GM13976 (cell line): Measurements from ENCODE around the gene HOXD10.
A peak's percentile ranks its signal among the peaks of the same experiment; 100 is the strongest.

Experiments
- DNase-seq: peaks from one replicate; pipeline ENCODE4 v3.0.0; 2012; ENCODE audit warnings: low spot score
- in situ Hi-C: fragments of 300-500 bp; cut with MboI; formaldehyde crosslinking; loops from one replicate; pipeline ENCODE4 v1.12.0; 2022; ENCODE audit warnings: low sequenced_read_pairs, mixed read lengths, inconsistent platforms; ENCODE audit not compliant: unreplicated experiment
- TF ChIP-seq, protein P1 (sequence below): IDR thresholded peaks from 2 replicates; pipeline ENCODE4 v1.5.1; 2012; ENCODE audit warnings: borderline replicate concordance, mild to moderate bottlenecking; ENCODE audit not compliant: insufficient read depth; ENCODE audit errors: extremely low read depth, missing control alignments, control extremely low read depth

HOXD10 gene

DNA sequence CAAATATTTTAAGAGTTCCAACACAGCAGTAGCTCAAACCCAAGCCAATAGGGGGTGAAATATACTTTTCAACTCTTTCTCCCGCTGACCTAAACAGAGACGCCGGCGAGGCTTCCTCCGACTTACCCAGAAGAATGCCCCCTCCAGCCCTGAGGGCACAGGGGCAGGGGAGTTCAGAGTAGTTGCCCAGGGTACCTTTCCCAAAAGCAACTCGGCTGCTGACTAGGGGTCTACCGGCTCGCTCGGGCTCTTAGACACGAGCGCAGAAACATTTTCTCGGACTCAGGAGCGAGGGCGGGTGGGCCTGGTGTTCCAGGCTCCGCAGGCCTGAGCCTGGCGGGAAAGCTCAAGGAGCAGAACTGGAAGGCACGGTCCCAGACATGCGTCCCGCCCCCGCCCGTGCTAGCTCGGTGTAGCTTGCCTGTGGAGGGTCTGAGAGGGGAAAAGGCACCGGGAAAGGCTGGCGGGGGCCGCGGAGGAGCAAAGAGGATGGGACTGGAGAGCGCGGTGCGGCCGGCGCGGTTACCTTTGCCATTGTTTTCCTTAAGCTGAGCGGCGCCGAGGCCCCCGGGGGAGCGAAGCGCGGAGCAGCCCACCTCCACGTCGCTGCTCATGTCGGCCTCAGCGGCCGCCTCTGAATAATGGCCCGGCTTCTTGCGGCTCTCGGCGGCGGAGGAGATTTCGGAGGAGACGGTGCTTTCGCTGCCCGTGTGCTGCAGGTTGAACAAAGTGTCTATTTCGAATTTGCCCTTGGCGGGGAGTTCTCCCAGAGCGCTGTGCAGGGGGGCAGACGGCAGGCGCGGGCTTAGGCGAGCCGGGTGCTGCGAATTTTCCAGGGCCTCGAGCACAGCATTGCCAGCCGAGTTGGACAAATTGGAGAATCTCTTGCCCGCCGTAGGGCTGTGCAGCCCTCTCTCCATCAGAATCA, 33.5 kb upstream of the HOXD10 start:
- DNase-seq, result peak; percentile 28
- in situ Hi-C loops, result loop anchor here (25.0 kb wide), 1 partner anchor 721 kb away; no protein-coding TSS in a partner anchor
- TF ChIP-seq, protein P1, sequence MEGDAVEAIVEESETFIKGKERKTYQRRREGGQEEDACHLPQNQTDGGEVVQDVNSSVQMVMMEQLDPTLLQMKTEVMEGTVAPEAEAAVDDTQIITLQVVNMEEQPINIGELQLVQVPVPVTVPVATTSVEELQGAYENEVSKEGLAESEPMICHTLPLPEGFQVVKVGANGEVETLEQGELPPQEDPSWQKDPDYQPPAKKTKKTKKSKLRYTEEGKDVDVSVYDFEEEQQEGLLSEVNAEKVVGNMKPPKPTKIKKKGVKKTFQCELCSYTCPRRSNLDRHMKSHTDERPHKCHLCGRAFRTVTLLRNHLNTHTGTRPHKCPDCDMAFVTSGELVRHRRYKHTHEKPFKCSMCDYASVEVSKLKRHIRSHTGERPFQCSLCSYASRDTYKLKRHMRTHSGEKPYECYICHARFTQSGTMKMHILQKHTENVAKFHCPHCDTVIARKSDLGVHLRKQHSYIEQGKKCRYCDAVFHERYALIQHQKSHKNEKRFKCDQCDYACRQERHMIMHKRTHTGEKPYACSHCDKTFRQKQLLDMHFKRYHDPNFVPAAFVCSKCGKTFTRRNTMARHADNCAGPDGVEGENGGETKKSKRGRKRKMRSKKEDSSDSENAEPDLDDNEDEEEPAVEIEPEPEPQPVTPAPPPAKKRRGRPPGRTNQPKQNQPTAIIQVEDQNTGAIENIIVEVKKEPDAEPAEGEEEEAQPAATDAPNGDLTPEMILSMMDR, result no peak

GRCh38 chr2:176083796-176084261, 32.7 kb upstream of the HOXD10 start, which contains the start of gene EVX2:
EVX2 (minus strand) TSS chr2:176083962; CDS start chr2:176083776, 186 bp downstream.
- peak; percentile 24 for DNase-seq
- TF ChIP-seq, protein P1, result no peak
- in situ Hi-C loops, result loop anchor here (25.0 kb wide), 1 partner anchor 722 kb away; no protein-coding TSS in a partner anchor

- in situ Hi-C loops, result loop anchor here (25.0 kb wide), 1 partner anchor 722 kb away; no protein-coding TSS in a partner anchor
- peak; percentile 11 for DNase-seq
- TF ChIP-seq, protein P1, result no peak
Observed at GRCh38 chr2:176084611-176085119, 31.9 kb upstream of the HOXD10 start.

- TF ChIP-seq, protein P1, result no peak
- in situ Hi-C loops, result loop anchor here (25.0 kb wide), 1 partner anchor 723 kb away; no protein-coding TSS in a partner anchor
- peak; percentile 18 for DNase-seq
Observed at GRCh38 chr2:176085120-176085788, 31.3 kb upstream of the HOXD10 start.

- in situ Hi-C loops, result loop anchor here (25.0 kb wide), 1 partner anchor 724 kb away; no protein-coding TSS in a partner anchor
- TF ChIP-seq, protein P1, result peak; percentile 37
- no peak for DNase-seq
Observed at GRCh38 chr2:176085861-176086771, 30.5 kb upstream of the HOXD10 start.
